HCT116 (cell line): Measurements from ENCODE around the gene UGT3A2. TPM values are rescaled to one million over a fixed set of nuclear protein-coding genes. Genes with fewer than 3 reads are reported as not detected.

Experiments
- ATAC-seq: fragments of 200-7000 bp; cut with Tn5 transposase; 2 replicates; pipeline ENCODE4 v1.9.1; 2020; ENCODE audit warnings: mild to moderate bottlenecking, moderate library complexity
- BruUV-seq: library from RNA; stranded (reverse); fragments of 400-500 nt; replicated peaks from 2 replicates; lab custom pipeline; 2021; lab: Mats Ljungman, UMichigan
- CTCF ChIA-PET: fragments of 300-600 bp; sonication (Branson Sonifier 250); formaldehyde crosslinking; loops from one replicate; lab custom pipeline; 2021; ENCODE audit warnings: antibody characterized with exemption; lab: Charles Lee
- POLR2A ChIA-PET: fragments of 300-600, 350-600 bp; sonication (Branson Sonifier 250); formaldehyde crosslinking; loops from one replicate; lab custom pipeline; 2021; ENCODE audit warnings: antibody characterized with exemption; lab: Charles Lee
- RAD21 ChIA-PET, 2 experiments: fragments of 300-600 bp; sonication (Branson Sonifier 250); formaldehyde crosslinking; loops; one replicate each; lab custom pipeline; 2023; ENCODE audit warnings: low total read pairs in 2 of 2; ENCODE audit not compliant: uncharacterized antibody in 2 of 2, unreplicated experiment in 2 of 2, low non-redundant PET in 1 of 2; lab: Charles Lee
- DNase-seq: peaks from one replicate; pipeline ENCODE4 v3.0.0-alpha.2; 2010; ENCODE audit warnings: low read depth, low spot score
- H2AFZ ChIP-seq: fragments of 200-600 bp; shearing (Covaris generic), sonication (generic); 2 replicates; pipeline ENCODE4 v1.6.1; 2017; ENCODE audit warnings: low read depth, mixed run types, mixed read lengths, antibody characterized with exemption, low read length; ENCODE audit not compliant: poor library complexity, severe bottlenecking
- H3K27ac ChIP-seq: 2 replicates; pipeline ENCODE4 v1.5.1; 2012; ENCODE audit warnings: low read depth, low read length
- H3K27me3 ChIP-seq: fragments of 200-600 bp; sonication (generic); 2 replicates; pipeline ENCODE4 v1.6.1; 2016; ENCODE audit warnings: mixed run types, low read length, mixed read lengths; ENCODE audit not compliant: insufficient read depth
- H3K36me3 ChIP-seq, 2 experiments: fragments of 200-500 bp in 1 of 2; fragments of 200-600 bp in 1 of 2; sonication (Bioruptor generic) in 1 of 2; sonication (generic) in 1 of 2; 2 replicates each; pipeline versions ENCODE4 v1.5.1 to v1.6.1; 2014 to 2016; ENCODE audit warnings: low read length in 2 of 2, inconsistent platforms in 1 of 2, mixed read lengths in 1 of 2, mixed run types in 1 of 2; ENCODE audit not compliant: insufficient read depth in 2 of 2, control insufficient read depth in 1 of 2
- H3K4me1 ChIP-seq, 2 experiments: fragments of 200-600 bp in 1 of 2; sonication (generic) in 1 of 2; 2 replicates each; pipeline versions ENCODE4 v1.5.1 to v1.6.1; 2012 to 2017; ENCODE audit warnings: low read length in 2 of 2, inconsistent platforms in 1 of 2, mild to moderate bottlenecking in 1 of 2, mixed read lengths in 1 of 2, mixed run types in 1 of 2, moderate library complexity in 1 of 2; ENCODE audit not compliant: insufficient read depth in 2 of 2, control insufficient read depth in 1 of 2
- H3K4me2 ChIP-seq: fragments of 200-600 bp; sonication (generic); 2 replicates; pipeline ENCODE4 v1.6.1; 2017; ENCODE audit warnings: mixed run types, low read length, mixed read lengths
- H3K4me3 ChIP-seq, 2 experiments: fragments of 200-600 bp in 1 of 2; sonication (generic) in 1 of 2; replicated peaks in 1 of 2; 2 replicates each; pipeline ENCODE4 v1.5.1; 2011 to 2016; ENCODE audit warnings: low read length in 2 of 2, control low read depth in 1 of 2, low read depth in 1 of 2, mild to moderate bottlenecking in 1 of 2, mixed read lengths in 1 of 2, mixed run types in 1 of 2
- H3K79me2 ChIP-seq: fragments of 200-600 bp; sonication (generic); 2 replicates; pipeline ENCODE4 v1.6.1; 2017; ENCODE audit warnings: mild to moderate bottlenecking, mixed run types, low read length, moderate library complexity, mixed read lengths; ENCODE audit not compliant: insufficient read depth
- H3K9ac ChIP-seq: fragments of 200-600 bp; sonication (generic); 2 replicates; pipeline ENCODE4 v1.6.1; 2016; ENCODE audit warnings: low read length, mixed read lengths
- H3K9me2 ChIP-seq: fragments of 200-600 bp; sonication (generic), shearing (Covaris generic); 2 replicates; pipeline ENCODE4 v1.6.1; 2017; ENCODE audit warnings: mixed run types, mild to moderate bottlenecking, moderate library complexity; ENCODE audit not compliant: insufficient read depth
- H3K9me3 ChIP-seq, 2 experiments: fragments of 200-500 bp in 1 of 2; fragments of 200-600 bp in 1 of 2; sonication (Bioruptor generic) in 1 of 2; sonication (generic) in 1 of 2; 2 replicates each; pipeline ENCODE4 v1.6.1; 2014 to 2017; ENCODE audit warnings: low read length in 2 of 2, mixed read lengths in 2 of 2, inconsistent platforms in 1 of 2, low read depth in 1 of 2, mild to moderate bottlenecking in 1 of 2, mixed run types in 1 of 2, moderate library complexity in 1 of 2; ENCODE audit not compliant: control insufficient read depth in 1 of 2, insufficient read depth in 1 of 2
- H4K20me1 ChIP-seq: fragments of 200-600 bp; sonication (generic), shearing (Covaris generic); 2 replicates; pipeline ENCODE4 v1.6.1; 2017; ENCODE audit warnings: mixed run types, mild to moderate bottlenecking, moderate library complexity; ENCODE audit not compliant: insufficient read depth
- ELF1 ChIP-seq: IDR thresholded peaks from 2 replicates; pipeline ENCODE4 v1.6.1; 2012; ENCODE audit warnings: low read depth, borderline replicate concordance
- POLR2A ChIP-seq: IDR thresholded peaks from 2 replicates; pipeline ENCODE4 v1.7.0; 2011; ENCODE audit warnings: borderline replicate concordance; ENCODE audit not compliant: insufficient read depth, insufficient read length; ENCODE audit errors: extremely low read depth
- REST ChIP-seq: IDR thresholded peaks from 2 replicates; pipeline ENCODE4 v1.6.1; 2012; ENCODE audit warnings: low read depth
- ZBTB33 ChIP-seq: IDR thresholded peaks from 2 replicates; pipeline ENCODE4 v1.6.1; 2011; ENCODE audit warnings: mild to moderate bottlenecking, low read length, moderate library complexity; ENCODE audit not compliant: insufficient replicate concordance; ENCODE audit errors: extremely low read depth
- ZNF274 ChIP-seq: fragments of 200-500 bp; sonication (Bioruptor generic); IDR thresholded peaks from 2 replicates; pipeline ENCODE4 v1.6.1; 2014; ENCODE audit warnings: mild to moderate bottlenecking, low read depth, low read length, inconsistent platforms
- intact Hi-C: fragments of 100-400 bp; cut with micrococcal nuclease; formaldehyde crosslinking; loops from 2 replicates; pipeline ENCODE4 v1.10.0; 2022
- total RNA-seq: library from RNA; stranded (reverse); gene quantifications from one replicate; pipeline ENCODE4 v1.2.1, GENCODE V29; 2021; ENCODE audit not compliant: unreplicated experiment

Gene UGT3A2
- total RNA-seq, 1 experiment from 2014 or later: not detected

- Histone ChIP-seq H3K4me3 (no peak overlapping the region), H3K79me2 (no peaks in the 10 kb centered on the region), H3K36me3 (no peaks in the 10 kb centered on the region), H4K20me1 (no peaks in the 10 kb centered on the region), H3K9me3 (no peaks in the 10 kb centered on the region), H3K9ac (no peak overlapping the region), H3K27ac (no peak overlapping the region), H3K9me2 (no peaks in the 10 kb centered on the region), H2AFZ (no peak overlapping the region), H3K4me1 (no peaks in the 10 kb centered on the region), H3K27me3 (peaks cover 28% of the 10 kb centered on the region), H3K4me2 (no peak overlapping the region)
- ChIA-PET POLR2A (no interaction called here), RAD21 (no interaction called here), CTCF (no interaction called here)
- ATAC-seq (no peak), DNase-seq (no peak)
- BruUV-seq: no TSS peak
- intact Hi-C loops: no loop called here
- TF ChIP-seq ZNF274: no peak
- TF ChIP-seq ELF1: no peak
- TF ChIP-seq POLR2A: no peak
- no peak for TF ChIP-seq REST
- TF ChIP-seq ZBTB33: no peak
These were observed 14.1 kb downstream of the UGT3A2 start for GRCh38 chr5:36052538-36052937.
